ENCODE results near the gene OMA1. TPM values are rescaled to one million over a fixed set of nuclear protein-coding genes. Genes with fewer than 3 reads are reported as not detected.
"Not testable (repeated sequence)": the region's sequence is repeated elsewhere in the genome, so short reads cannot be mapped to it uniquely, and the experiment has no call there.

The OMA1 gene
- total and polyA plus RNA-seq, 7 donors: 10.6 to 74.9 (median 34.3) TPM

DNA sequence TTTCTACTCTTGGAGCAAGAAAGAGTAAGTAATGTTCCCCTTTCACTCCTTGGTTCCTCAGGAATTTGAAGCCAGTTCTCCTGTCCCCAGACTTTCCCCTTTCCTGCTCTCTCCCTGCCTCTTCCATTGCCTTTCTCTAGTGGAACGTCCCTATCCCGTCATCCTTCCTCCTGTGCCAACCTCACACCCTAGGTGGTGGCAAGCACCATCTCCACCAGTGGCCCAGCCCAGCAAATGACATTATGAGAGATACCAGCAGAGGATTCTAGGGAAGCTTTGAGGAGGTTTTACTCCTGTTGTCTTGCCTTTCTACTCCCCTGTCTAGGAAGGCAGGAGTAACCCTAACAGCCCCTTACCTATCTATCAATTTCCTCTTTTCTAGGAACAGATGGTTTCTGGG is 38.6 kb upstream of the OMA1 start:
- peak overlapping the region; percentile 21 to 81 (median 70) for H3K27ac ChIP-seq
- TF ChIP-seq POLR2AphosphoS5 (IDR thresholded peaks at IDR 0.05): no peak
- no peak for TF ChIP-seq EP300 (IDR thresholded peaks at IDR 0.05)
- no peak for TF ChIP-seq POLR2A (IDR thresholded peaks at IDR 0.05)
- no peak for TF ChIP-seq CTCF (IDR thresholded peaks at IDR 0.05)
- intact Hi-C loops (cut with DNase I): no loop called here

DNA sequence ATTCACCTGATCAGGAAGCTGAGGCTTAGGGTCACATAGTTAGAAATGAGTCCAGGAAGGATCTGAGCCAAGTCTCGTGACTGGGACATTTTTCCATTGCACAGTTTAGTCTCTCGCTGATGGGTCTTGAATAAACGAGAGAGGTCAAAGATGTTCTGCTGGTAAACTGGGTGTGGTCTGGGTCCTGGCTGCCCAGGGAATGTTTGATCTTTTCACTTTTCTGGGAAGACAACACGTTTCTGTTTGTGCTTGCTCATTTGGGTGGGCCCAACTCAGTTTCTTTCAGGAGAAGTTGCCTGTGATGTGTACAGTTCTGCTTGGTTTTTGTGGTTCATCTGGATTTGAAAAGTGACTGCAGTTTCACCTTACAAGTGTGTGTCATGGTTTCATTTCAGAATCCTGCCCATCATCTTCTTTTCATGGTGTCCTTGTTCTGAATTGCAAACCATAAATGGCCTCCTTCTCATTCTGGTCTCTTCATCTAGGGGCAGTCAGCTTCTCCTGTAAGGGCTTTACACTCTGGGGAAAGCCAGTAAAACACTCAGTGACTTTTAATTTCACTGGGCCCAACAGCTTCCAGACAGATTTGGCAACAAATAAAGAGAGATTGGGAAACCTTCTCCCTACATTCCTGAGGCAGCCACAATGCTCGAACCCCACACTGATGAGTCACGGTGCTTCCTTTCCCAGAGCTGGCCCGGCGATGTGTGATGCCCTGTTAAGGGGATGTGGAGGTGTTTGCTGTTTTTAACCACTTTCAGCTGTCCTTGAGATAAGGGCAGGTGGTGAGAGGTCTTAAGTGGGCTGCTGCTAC is 37.8 kb upstream of the OMA1 start:
- DNase-seq: peak; percentile 90
- Histone ChIP-seq H3K4me1 (peaks cover 0 to 34% (median 26%) of the 10 kb centered on the region in 4 donors), H3K36me3 (no peaks in the 10 kb centered on the region), H3K27ac (peak overlapping the region; percentile 46 to 81 (median 70)), H3K27me3 (no peaks in the 10 kb centered on the region), H3K9me3 (no peaks in the 10 kb centered on the region), H3K4me3 (no peak overlapping the region)
- peak in 2 of 4 donors; percentile 7 to 48 for TF ChIP-seq POLR2AphosphoS5 (IDR thresholded peaks at IDR 0.05)
- TF ChIP-seq POLR2A (IDR thresholded peaks at IDR 0.05): no peak
- no peak for TF ChIP-seq EP300 (IDR thresholded peaks at IDR 0.05)
- WGBS, 2 donors: 24 to 27% methylated on average over 8 of the region's 8 CpGs
- intact Hi-C loops (cut with DNase I): no loop called here

More for the DNA sequence above, 38.6 kb upstream of the OMA1 start:
- Histone ChIP-seq H3K4me3 (no peak overlapping the region), H3K4me1 (peaks cover 0 to 34% (median 26%) of the 10 kb centered on the region in 4 donors), H3K27me3 (no peaks in the 10 kb centered on the region), H3K36me3 (no peaks in the 10 kb centered on the region), H3K9me3 (no peaks in the 10 kb centered on the region)
- DNase-seq: no peak
- 40 to 47% methylated on average over 2 of the region's 2 CpGs for WGBS, 2 donors

- H3K36me3 ChIP-seq: no peaks in the 10 kb centered on the region
- TF ChIP-seq CTCF (IDR thresholded peaks at IDR 0.05) (no peak), POLR2AphosphoS5 (IDR thresholded peaks at IDR 0.05) (no peak), POLR2A (IDR thresholded peaks at IDR 0.05) (no peak), EP300 (IDR thresholded peaks at IDR 0.05) (no peak)
- H3K9me3 ChIP-seq: no peaks in the 10 kb centered on the region
- intact Hi-C loops (cut with DNase I): no loop called here
- no peaks in the 10 kb centered on the region for H3K27me3 ChIP-seq
- H3K4me3 ChIP-seq: no peak overlapping the region
- DNase-seq: no peak
- H3K27ac ChIP-seq: peak overlapping the region in 3 of 4 donors; percentile 66 to 81 (median 73)
- H3K4me1 ChIP-seq: peaks cover 0 to 34% (median 26%) of the 10 kb centered on the region in 4 donors
- 39 to 46% methylated on average over 1 of the region's 1 CpG for WGBS, 2 donors
Measured at GRCh38 chr1:58583496-58583895, 37.0 kb upstream of the OMA1 start.

DNA sequence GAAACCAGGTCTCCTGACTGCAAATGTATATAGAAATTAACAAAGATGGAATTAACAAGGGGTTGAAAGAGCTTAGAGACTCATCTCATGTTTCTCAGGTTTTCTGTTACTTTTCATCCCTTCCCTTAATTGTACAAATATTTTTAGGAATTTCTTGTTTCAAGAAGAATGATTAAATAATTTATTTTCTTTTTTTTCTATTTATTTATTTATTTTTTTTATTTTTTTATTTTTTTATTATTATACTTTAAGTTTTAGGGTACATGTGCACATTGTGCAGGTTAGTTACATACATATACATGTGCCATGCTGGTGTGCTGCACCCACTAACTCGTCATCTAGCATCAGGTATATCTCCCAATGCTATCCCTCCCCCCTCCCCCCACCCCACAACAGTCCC is 35.6 kb upstream of the OMA1 start:
- H3K36me3 ChIP-seq; H3K9me3 ChIP-seq; DNase-seq; H3K27ac ChIP-seq; intact Hi-C loops (cut with DNase I); H3K4me3 ChIP-seq: not testable (repeated sequence)
- 85 to 92% methylated on average over 1 of the region's 1 CpG for WGBS, 2 donors
- peaks cover 0 to 45% (median 29%) of the 10 kb centered on the region in 4 donors for H3K4me1 ChIP-seq
- H3K27me3 ChIP-seq: peaks cover 0 to 11% (median 3%) of the 10 kb centered on the region in 3 donors

DNA sequence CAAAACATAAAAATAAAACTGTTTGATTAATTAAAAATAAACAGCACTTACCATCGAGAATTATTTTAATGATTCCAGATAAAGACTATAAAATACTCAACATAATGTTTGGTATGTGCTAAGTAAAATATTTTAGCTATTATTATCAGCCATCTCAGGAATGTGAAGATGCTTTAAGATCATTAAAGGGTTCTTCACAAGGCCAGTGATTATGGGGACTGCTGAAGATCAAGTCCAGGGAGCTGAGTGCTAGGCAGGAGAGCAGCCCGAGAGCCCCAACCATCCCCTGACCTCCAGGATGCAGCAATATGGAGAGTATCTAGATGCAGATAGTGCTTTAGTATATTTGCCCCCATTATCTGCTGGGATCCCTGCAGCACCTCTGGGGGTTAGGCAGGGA is 35.1 kb upstream of the OMA1 start:
- H3K9me3 ChIP-seq: no peaks in the 10 kb centered on the region
- intact Hi-C loops (cut with DNase I): no loop called here
- H3K27me3 ChIP-seq: peaks cover 5 to 16% (median 8%) of the 10 kb centered on the region in 3 donors
- no peak overlapping the region for H3K4me3 ChIP-seq
- 84 to 86% methylated on average over 2 of the region's 2 CpGs for WGBS, 2 donors
- TF ChIP-seq CTCF (IDR thresholded peaks at IDR 0.05): no peak
- no peak for TF ChIP-seq EP300 (IDR thresholded peaks at IDR 0.05)
- no peak for DNase-seq
- no peaks in the 10 kb centered on the region for H3K36me3 ChIP-seq
- peaks cover 0 to 50% (median 34%) of the 10 kb centered on the region in 4 donors for H3K4me1 ChIP-seq
- no peak overlapping the region for H3K27ac ChIP-seq

Measured in sigmoid colon (tissue), 7 donors.